HL-60/S4 (cell line): ENCODE measurements around the gene NXPH4.

Source experiments
- in situ Hi-C: fragments of 300-500 bp; cut with MboI; formaldehyde crosslinking; loops from 2 replicates; pipeline ENCODE4 v1.14.3; 2022; ENCODE audit warnings: low sequenced_read_pairs

The NXPH4 gene

GRCh38 chr12:57215065-57215464 is 1.5 kb upstream of the NXPH4 start:
- in situ Hi-C loops, result no loop called here

GRCh38 chr12:57215668-57216013 is 953 bp upstream of the NXPH4 start:
- in situ Hi-C loops, result no loop called here

GRCh38 chr12:57216921-57217879 is 606 bp downstream of the NXPH4 start:
- in situ Hi-C loops, result no loop called here

GRCh38 chr12:57218030-57218853 is 1.6 kb downstream of the NXPH4 start:
- in situ Hi-C loops, result no loop called here

- in situ Hi-C loops, result no loop called here
These were observed 2.8 kb downstream of the NXPH4 start for GRCh38 chr12:57219205-57219992.

GRCh38 chr12:57219993-57220754 is 3.6 kb downstream of the NXPH4 start:
- in situ Hi-C loops, result no loop called here

GRCh38 chr12:57220770-57221168 is 4.2 kb downstream of the NXPH4 start:
- in situ Hi-C loops, result no loop called here

- in situ Hi-C loops, result no loop called here
These were observed 4.7 kb downstream of the NXPH4 start for GRCh38 chr12:57221169-57221917.

- in situ Hi-C loops, result no loop called here
These were observed 5.9 kb downstream of the NXPH4 start for GRCh38 chr12:57222286-57223190.

GRCh38 chr12:57223191-57224165 is 6.9 kb downstream of the NXPH4 start:
- in situ Hi-C loops, result no loop called here

- in situ Hi-C loops, result no loop called here
These were observed 7.8 kb downstream of the NXPH4 start for GRCh38 chr12:57224278-57224972.

GRCh38 chr12:57224973-57225679 is 8.5 kb downstream of the NXPH4 start:
- in situ Hi-C loops, result no loop called here

GRCh38 chr12:57225680-57226210 is 9.2 kb downstream of the NXPH4 start:
- in situ Hi-C loops, result no loop called here

GRCh38 chr12:57226588-57227314 is 10.2 kb downstream of the NXPH4 start:
- in situ Hi-C loops, result no loop called here
